NCI-H1436 (cell line): Measurements from ENCODE around the gene SSH3.
"Not testable (repeated sequence)": the region's sequence is repeated elsewhere in the genome, so short reads cannot be mapped to it uniquely, and the experiment has no call there.

Experiments used
- DNase-seq: peaks from one replicate; lab custom pipeline; 2025; lab: John Stamatoyannopoulos, UW

The SSH3 gene

DNA sequence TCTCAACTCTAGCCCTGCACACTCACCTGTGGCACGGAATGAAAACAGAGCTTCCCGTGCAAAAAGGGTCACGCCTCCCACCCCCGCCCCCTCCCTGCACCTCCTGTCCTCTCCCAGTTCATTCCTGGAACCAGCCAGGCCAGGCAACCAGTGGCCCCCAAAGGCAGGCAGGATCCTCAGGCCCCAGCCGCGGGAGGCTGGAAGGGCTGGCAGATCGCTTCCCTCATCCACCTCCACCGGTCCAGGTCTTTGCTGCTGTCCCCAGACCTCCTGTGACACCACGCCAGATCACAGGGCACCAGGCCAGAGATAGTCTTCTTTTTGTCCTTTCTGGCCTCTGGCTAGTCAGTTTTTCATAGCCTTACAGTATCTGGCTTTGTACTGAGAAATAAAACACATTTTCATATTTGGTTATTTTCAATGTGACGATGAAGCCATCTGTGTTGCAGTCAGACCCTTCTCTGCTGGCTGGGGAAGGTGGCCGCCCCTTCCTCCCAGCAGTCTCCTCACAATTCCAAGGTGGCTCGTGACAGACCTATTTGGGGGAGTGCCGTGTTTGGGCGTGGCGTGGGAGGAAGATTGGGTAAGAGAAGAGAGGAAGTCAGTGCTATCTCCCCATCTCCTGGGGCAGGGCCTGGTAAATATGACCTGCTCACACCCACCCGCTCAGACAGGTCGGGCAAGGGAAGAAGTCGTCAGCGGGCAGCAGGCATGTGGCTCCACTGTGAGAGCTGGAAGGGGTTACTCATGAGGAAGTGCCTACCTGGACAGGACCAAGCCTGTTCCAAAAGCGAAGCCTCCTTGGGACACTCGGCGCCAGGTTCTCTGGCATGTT, 9.1 kb downstream of the SSH3 start:
- no peak for DNase-seq

DNA sequence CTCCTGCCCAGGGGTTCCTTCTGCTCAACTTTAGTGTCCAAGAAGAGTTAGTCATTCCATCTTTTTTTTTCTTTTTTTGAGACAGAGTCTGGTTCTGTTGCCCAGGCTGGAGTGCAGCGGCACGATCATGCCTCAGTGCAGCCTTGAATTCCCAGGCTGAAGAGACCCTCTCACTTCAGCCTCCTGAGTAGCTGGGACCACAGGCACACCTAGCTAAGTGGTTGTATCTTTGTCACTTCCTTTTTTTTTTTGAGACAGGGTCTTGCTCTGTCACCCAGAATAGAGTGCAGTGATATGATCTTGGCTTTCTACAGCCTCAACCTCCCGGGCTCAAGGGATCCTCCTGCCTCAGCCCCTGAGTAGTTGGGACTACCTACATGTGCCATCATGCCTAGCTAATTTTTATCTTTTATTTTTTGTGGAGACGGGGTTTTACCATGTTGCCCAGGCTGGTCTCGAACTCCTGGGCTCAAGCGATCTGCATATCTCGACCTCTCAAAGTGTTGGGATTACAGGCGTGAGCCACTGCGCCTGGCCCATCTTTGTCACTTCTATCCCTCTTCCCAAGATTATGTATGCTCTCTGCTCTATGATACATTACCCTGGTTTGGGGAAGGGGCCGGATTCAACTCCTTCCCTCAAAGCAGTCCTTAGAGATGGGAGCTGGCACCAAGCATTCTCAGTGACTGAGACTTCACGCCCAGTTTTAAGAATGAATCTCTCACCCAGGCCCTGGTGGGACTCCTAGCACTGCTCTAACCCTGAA, 10.0 kb downstream of the SSH3 start:
- no peak for DNase-seq

DNA sequence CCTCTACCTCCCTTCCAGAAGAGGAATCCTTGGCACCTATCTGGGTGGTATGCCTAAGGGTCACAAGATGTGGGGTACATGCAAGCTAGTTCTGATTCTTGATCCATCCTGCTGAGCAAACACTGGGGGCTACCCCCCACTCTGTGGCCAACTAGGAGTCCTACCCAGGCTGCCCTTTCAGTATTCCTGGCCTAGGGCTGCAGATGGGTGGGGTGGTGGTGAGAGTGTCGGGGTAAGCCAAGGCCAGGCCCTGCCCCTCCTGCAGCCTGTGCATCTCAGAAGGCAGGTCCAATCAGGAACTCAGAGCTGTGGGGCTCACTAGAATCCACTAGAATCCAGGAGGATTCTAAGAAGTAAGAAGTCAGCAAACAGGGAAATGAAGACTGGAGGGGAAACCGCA, 10.9 kb downstream of the SSH3 start:
- DNase-seq = no peak

DNA sequence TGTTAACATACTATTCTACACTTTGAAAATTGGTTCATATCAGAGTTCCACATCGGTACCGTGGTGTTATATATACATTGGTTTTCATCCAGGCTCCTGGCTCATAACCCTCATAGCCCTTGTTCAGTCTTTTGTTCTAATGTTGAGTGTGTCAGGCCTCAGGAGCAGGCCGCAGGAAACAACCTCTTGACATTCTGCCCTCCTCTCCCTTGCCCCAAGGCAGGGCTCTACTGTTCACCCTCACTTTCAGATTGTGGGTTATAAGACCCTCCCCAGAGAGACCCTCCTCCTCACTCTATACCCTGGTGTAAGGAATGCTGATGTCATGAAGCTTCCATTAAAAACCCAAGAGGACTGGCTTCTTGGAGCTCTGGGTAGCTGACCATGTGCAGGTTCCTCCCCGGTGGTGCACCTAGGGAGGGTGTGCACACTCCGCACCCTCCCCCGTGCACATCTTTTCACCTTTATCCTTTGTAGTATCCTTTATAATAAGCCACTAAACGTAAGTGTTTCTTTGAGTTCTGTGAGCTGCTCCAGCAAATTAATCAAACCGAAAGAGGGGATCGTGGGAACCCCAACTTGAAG, 12.1 kb downstream of the SSH3 start:
- DNase-seq = no peak

DNA sequence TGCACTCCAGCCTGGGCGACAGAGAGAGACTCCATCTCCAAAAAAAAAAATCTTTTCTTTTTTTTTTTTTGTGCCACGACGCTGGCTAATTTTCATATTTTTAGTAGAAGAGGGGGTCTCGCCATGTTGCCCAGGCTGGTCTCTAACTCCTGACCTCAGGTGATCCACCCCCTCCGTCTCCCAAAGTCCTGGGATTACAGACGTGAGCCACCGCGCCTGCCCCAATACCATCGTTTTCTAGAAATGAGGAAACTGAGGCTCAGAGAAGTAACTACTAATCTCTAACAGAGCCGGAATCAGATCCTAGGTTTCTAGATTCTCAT, 13.5 kb downstream of the SSH3 start:
- no peak for DNase-seq

DNA sequence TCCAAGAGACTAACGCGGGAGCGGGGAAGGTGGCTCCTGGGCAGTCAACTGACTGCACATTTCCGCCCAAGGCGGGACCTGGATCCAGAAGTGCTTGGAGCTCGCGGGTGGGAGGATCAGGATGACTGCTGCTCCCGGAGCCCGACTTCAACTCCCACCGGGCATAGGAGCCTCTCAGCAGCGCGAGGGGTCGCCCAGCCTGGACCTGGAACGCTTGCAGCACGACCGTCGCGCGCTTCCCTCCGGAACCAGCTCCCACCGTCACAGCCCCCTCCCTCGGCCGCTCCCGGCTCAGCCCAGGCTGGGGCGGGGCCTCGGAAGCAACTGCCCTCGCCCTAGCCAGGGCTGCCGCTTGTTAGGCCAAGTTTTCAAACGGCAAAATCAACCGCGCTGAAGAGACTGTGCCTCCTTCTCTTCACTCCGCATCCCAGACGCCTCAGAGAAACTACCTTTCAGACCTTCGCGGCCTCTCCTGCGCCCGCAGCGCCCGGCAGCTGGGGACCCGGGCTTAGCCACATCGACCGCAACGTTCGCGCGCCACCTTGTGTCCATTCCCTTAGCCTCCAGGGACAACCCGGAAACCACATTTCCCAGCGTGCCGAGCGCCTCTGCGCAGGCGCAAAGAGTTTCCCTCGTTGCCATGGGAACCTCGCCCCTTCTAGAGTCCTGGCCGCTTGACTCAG, 14.0 kb downstream of the SSH3 start:
- DNase-seq = peak; percentile 96

DNA sequence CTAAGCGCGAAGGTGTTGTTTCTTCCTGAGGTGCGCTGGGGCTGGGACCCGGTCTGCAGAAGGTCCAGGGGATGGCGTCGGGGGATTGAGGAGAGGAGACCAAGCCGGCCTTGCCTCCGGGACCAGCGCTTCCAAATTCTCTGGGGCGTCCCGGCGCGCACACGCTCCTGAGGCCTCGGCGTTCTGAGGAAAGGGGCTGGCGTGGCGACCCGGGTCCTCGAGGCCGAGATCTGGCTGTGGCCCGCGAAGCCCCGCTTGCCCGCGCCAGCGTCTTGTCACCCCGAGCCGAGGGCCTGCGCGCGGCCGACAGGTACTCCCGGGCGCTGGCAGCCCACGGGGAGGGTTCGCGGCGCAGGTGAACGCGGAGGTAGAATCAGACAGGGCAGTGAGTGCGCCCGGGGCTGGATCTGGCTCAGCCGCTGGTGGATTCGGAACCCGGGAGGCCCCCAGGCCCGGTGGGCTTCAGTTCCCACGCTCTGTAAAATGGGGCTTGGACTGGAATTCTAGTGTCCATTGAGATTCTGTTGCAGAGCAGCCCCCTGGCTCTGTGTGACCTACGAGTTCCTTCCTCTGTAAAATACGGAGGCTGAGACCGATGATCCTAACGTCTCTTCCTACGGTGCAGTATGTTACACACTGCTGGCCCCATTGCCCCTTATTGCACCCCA, 14.7 kb downstream of the SSH3 start:
- DNase-seq = no peak

DNA sequence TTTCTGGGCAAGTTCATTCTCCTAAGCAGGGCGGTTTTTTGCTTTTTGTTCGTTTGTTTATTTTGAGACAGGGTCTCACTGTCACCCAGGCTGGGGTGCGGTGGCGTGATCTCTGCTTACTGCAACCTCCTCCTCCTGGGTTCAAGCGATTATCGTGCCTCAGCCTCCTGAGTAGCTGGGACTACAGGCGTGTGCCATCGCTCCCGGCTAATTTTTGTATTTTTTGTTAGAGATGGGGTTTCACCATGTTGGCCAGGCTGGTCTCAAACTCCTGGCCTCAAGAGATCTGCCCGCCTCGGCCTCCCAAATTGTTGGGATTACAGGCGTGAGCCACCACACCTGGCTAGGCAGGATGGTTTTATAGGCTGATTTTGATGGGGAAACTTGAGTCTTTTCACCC, 15.5 kb downstream of the SSH3 start:
- DNase-seq = not testable (repeated sequence)

DNA sequence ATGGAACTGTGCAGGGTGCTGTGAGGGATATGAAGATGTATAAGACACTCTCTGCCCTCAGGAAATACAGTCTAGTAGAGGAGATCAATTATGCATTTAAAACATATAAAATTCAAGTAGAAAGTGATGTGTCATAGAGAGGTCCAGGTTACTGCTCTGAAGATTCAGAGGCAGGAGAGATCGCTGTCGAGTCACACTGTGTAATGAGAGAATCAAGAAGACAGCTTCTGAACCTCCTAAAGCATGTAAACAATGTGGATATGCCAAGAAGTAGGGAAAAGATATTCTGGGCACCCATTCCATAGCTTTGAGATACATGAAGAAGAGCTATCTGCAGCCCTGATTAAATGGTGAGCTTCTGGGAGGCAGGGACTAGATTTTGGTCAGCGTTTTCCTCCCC, 16.7 kb downstream of the SSH3 start:
- no peak for DNase-seq

DNA sequence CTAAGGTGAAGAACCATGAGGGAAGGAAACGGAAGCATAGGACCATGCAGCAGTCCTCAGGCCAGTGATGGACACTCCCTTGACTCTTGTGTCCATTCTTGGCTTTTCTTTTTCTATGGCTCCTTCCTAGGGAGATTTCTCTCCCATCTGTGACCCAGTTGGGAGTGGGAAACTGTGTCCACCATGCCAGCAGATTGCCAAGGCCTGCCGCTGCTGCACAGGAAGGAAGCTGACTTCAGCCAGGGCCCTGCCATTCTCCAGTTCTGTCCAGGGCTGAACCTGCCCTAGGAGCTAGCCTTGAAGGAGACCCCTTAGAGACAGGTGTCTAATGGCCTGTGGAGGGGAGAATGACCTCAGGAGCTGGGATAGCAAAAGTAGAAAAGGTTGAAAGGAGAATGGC, 17.4 kb downstream of the SSH3 start:
- DNase-seq = no peak

DNA sequence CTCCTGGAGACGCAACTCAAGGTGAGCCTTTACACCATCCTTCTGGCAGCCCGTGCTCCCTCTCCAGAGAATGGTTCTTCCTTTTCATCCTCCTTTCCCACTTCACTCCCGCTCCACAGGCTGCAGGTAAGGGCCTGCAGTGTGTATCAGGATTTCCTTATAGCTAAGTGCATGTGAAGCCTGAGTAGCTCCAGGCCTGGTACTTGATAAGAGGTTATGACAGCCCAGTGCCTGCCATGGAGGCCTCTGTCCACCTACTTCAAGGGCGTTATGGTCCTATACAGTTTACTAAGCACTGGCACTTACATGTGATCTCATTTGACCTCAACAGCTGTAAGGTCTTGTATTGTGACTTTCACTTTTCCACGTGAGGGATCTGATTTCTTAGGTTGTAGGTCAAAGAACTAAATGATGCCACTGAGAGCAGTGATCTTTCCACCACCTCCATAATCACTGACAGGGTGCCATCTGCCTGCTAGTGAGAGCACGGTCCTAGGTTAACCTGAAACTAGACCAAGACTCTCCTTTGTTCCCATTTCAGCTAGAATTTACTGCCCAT, 18.1 kb downstream of the SSH3 start:
- DNase-seq = no peak

DNA sequence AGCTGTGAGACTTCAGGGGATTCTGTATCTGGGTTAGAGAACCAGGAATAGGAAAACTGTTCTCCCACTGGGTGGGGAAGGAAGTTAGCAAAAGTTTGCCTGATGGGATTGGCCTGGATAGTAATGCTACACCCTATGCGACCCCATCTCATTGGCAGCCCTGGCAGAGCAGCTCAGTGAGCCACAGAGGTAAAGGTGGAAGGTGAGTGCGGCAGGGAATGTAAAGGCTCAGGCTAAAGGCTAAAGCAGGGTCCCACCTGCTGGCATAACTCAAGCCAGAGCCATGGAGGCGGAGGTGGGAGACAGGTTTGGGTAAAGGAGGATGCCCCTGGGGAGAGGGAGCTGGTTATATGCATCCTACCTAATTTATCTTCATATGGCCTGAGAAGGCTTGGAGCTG, 18.7 kb downstream of the SSH3 start:
- DNase-seq = no peak

DNA sequence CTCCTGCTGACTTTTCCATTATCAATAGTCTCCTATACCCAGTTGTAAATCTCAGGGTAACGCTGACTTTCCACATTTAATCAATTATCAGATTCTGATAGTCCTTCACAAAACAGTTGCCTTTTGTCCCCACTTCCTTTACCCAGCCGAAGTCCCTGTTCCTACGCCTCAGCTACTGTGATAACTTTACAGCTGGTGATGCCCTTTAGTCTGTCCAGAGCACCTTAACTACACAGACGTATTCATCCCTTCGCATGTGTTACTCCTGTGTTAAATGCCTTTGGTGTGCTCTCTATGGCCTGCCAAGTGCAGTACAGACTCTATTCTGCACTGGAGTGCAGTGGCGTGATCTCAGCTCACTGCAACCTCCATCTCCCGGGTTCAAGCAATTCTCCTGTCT, 20.2 kb downstream of the SSH3 start:
- no peak for DNase-seq

DNA sequence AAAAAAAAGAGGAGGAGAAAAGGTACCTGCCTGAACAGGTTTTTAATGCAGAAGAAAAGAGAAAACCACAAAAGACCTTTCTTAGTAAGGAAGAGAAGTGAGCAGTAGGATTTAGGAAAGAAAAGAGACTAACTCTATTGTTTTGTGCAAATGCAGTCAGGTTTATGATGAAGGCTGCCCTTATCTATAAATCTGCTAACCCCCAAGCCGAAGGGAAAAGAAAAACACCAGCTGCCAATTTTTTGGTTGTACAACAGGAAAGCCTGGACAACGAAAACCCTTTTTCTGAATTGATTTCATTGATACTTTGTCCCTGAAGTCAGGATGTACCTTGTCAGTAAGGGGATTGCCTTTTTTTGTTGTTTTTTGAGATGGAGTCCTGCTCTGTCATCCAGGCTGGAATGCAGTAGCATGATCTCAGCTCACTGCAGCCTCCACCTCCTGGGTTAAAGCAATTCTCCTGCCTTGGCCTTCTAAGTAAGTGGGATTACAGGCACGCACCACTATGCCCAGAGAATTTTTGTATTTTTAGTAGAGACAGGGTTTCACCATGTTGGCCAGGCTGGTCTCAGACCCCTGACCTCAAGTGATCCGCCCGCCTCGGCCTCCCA, 28.9 kb downstream of the SSH3 start:
- DNase-seq = no peak

DNA sequence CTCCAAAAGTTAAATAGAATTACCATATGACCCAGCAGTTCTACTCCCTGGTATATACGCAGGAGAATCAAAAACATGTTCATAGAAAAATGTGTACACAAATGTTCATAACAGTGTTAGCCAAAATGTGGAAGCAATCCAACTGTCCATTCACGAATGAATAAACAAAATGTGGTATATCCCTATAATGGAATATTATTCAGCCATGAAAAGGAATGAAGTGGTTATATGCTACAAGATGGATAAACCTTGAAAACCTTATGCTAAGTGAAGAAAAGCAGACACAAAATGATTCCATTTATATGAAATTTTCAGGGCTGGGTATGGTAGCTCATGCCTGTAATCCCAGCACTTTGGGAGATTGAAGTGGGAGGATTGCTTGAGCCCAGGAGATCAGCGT, 33.9 kb downstream of the SSH3 start:
- DNase-seq = no peak

DNA sequence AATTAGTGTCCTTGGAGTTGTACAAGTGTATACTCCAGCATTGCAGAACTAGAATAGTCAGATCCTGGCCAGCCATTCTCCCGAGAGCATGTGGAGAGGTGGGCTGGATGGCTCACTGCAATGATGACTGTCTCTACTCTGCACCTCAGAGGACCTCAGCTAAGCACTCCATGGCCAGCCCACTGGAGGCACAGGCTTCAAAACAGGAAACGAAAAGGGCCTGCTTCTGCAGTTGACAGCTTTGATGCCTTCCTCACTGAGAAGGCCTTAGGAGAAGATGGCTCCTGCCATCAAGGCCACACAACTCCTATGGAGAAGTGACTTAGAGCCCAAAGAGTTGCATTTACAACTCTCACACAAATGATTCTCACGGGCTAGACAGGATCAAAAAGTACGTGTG, 40.9 kb downstream of the SSH3 start:
- DNase-seq = no peak

DNA sequence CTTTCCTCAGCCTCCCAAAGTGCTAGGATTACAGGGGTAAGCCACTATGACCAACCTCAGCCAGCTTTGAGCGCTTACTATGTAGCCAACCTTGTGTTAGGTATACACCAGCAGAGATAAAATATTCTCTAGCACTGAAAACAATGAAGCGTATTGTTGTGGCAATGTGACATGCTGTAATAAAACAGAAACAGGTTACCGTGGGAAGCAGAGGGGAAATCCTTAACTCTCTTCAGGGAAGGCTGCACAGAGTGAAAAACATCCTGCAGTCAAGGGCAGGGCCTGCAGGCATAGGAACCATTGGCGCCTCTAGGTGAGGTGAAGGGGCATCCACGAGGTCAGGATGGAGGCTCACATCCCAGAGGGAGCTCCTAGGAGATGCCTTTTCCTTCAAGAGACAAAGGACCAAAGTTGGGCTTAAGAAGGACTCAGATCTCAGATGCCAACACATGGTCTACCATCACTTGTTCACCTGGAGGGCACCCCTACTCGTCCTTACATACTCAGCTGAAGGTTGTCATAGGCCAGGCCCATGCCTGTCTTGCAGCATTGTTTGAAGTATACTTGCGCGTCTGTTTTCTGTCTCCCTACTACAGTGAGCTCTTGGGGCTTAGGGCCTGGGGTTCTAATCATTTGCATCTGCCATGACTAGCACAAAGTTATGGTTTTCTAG, 42.1 kb downstream of the SSH3 start:
- no peak for DNase-seq

DNA sequence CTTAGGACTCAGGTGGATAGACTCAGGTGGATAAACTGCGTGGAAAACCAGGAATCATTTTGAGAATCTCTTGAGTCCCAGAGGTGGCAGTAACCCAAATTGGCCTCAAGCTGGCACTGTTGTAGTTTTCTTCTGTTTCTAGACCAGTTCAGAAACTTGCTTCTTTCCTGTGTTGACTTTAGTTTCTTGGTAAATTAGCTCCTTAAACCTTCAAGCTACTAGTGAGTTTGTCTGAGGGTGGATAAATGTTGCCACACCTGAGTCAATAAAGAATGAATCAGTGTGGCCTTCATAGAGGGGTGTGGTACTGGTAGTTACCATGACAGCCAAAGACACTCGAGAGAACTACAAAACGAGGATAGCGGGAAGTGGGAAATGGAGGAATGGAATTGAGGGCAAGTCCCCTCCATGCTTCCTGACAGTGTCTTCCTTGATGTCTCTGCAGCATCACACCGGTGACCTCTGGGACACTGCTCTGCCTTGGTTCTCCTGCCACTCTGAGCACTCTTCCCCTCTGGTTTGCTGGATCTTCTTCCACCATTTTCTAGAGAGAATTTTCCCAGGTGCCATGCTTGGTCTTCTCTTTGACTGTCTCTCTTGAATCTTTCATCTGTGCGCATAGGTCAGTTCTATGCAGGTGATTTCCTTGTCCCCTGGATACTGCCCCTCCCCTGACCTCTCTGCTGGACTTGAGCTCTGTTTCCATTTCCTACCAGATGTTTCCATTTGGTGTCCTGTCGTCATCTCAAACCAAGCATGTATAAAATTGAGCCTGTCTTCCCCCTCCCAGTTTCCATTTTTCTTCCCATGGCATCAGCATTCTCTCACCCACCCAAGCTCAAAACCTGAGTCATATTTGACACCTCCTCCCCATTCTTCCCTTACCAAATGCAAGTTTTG, 42.8 kb downstream of the SSH3 start:
- DNase-seq = no peak

DNA sequence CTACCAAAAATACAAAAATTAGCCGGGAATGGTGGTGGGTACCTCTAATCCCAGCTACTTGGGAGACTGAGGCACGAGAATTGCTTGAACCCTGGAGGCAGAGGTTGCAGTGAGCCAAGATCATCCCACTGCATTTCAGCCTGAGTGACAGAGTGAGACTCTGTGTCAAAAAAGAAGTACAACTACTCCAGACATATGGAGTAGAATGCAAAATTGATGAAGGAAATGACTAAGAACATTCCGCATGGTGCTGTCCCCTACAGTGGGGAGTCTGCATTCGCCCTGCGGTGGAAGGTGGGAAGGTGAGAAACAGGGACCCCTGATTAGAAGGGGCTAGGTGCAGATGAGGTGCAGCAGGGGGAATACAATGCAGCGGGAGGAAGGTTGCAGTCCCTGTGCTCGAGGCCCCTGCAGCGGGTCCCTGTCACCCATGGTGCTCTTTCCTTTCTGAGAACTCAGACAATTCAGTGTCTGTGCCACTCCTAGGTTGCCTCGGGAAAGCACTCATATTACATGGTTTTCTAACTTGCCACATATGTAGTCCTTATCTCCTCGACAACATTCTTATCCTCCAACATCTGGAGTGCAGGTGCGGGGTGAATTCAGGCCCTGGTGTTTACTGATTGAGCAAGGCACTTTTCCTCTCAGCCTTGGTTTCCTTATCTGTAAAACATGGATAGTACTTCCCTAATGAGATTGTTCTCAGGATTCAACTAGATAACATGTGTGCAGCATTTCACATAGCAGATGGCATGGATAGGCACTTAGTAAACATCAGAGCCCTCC, 44.8 kb downstream of the SSH3 start:
- DNase-seq = no peak
